ENCODE measurements around the gene DOK5. TPM values are rescaled to one million over a fixed set of nuclear protein-coding genes. Genes with fewer than 3 reads are reported as not detected.

Gene DOK5
- total RNA-seq, 1 donor from 2014 or later, result 3.0 TPM

DNA sequence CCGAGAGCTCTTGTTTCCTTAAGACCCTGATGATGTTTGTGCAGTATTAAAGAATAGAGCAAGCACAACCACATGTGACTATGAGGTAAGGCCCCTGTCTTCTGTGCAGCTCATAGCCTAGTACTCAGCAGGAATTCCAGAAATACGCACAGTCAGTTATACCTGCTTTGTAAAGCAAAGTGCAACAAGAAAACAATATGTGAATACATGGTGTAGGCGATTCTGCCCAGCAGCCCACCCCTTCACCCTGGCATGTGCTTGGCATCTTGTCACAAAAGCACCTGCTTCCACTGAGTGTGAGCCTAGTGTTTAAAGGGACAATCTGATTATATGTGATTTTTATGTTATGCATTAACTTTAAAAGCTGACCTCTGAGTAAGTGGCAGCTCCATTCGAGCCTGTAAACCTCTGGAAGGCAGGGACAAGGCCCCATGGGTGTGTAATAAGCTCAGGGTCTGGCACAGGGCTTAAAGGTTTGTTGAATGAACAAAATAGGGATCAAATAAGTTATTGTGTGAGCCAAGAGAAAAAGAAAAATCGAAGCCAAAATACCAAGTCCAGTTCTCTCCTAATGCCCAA is 148.7 kb downstream of the DOK5 start:
- ATAC-seq, result no peak
- intact Hi-C loops (cut with DNase I), result no loop called here
- DNase-seq (ENCODE audit: missing footprints), result no peak

DNA sequence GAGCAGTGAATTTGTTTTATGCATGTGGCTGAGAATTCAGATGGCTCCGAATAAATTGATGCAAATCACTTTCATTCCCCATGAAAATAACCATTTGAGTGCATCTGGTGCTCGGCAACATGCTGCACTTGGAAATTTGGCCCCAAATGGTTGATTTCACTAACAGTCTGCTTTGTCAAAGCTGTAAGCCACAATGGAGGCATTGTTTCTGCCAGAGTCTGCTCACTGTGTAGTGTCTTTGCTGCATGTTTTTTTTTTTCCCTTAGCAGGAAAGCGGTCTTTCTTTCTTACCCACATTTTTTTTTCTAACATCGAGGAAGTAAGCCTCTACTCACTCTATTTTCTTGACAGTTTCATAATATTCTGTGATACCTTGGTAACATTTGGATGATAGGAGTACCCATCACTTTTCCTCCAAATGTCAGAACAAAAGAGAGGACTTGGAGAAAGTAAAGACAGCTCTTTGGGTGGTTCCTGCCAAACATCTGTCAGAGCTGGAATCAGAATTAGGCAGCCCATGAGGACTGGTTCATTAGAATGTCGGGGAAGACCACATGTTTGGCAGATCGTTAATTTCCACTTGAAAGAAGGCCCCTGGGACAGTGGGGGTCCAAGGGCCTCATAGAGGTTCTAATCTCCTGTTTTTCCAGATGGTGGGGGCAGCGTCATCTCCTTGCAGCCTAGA is 149.5 kb downstream of the DOK5 start:
- DNase-seq (ENCODE audit: missing footprints) (no peak), ATAC-seq (peak; percentile 72)
- intact Hi-C loops (cut with DNase I), result no loop called here

DNA sequence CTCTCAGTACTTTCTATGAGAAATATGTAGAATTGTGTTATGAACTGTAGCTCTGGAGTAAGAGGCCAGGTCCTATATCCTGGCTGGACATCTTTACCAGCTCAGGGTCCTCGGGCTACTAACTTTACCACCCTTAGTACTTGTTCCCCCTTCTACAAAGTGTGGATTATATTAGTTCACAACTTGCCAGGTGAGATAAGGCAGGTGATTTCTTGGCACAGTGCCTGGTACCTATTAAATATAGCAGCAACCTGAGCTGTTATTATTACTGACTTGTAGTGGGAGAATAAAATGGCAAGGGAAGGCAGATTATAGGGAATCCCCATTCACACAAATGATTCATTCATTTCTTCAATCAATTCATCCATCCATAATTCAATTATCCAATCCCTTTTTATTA is 150.1 kb downstream of the DOK5 start:
- no peak for ATAC-seq
- no peak for DNase-seq (ENCODE audit: missing footprints)
- intact Hi-C loops (cut with DNase I), result no loop called here

DNA sequence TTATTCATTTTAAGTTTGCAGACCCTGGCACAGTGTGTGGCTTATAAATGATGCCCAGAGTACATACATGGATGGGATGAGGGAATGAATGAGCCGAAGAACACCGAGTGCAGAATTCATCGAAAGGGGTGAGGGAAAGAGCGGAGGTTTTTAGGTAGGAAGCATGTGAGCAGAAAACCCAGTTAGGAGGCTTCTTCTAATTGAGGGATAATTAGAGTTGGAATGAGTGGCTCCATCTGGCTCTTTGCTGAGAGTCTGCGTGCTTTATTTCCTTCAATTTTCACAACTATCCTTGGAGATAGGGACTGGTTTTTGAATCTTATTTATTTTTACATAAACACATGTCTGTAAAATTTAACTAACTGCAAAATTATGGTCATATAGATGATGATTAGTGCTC is 150.7 kb downstream of the DOK5 start:
- intact Hi-C loops (cut with DNase I), result no loop called here
- ATAC-seq (no peak), DNase-seq (ENCODE audit: missing footprints) (no peak)

DNA sequence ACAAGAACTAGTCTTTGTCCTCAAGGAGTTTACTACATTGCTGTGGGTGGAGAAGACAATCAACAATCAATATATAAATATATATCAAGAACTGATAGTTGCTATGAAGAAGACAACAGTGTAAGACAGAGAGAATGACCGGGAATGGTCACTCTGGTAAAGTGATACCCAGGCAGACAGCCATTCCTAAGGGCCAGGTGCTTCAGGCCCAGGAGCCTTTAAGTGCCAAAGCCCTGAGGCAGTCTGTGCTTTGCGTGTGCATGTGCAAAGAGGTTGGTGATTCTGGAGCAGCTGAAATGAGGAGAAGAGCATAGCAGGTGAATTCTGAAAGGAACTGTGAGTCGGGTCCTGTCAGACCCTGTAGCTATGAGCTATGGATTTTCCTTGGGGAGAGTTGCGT is 154.2 kb downstream of the DOK5 start:
- intact Hi-C loops (cut with DNase I), result no loop called here
- no peak for DNase-seq (ENCODE audit: missing footprints)
- ATAC-seq, result no peak

DNA sequence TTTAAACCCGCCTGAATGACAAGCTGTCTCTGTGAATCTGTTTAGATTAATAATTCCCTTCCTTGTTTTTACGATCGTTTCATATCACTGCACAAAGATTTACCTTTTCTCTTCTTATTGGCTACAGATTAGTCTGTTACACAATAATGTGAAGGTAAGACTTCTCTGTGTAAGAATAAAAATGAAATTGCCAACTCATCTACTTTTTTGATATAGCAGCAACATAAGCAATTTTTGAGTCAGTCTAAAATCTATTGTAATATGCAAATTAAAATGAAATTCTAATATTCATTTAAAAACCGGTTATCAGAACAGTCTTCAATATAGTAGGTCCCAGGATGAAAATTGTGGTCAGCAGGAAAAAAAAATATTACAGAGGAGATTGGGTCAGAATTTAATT is 155.2 kb downstream of the DOK5 start:
- DNase-seq (ENCODE audit: missing footprints) (no peak), ATAC-seq (no peak)
- intact Hi-C loops (cut with DNase I), result no loop called here

DNA sequence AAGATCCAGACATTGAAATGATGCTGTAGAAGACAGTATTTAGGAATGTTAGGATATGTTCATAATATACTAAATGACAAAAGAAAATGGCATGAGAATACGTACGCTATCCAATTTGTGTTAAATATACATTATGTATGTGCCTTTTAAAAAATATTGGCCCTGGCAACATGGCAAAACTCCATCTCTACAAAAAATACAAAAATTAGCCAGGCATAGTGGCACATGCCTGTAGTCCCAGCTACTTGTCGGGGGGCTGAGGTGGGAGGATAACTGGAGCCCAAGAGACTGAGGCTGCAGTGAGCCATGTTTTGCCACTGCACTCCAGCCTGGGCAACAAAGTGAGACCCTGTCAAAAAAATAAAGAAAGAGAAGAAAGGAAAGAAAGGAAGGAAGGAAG is 155.7 kb downstream of the DOK5 start:
- no peak for DNase-seq (ENCODE audit: missing footprints)
- intact Hi-C loops (cut with DNase I), result no loop called here
- ATAC-seq, result no peak

DNA sequence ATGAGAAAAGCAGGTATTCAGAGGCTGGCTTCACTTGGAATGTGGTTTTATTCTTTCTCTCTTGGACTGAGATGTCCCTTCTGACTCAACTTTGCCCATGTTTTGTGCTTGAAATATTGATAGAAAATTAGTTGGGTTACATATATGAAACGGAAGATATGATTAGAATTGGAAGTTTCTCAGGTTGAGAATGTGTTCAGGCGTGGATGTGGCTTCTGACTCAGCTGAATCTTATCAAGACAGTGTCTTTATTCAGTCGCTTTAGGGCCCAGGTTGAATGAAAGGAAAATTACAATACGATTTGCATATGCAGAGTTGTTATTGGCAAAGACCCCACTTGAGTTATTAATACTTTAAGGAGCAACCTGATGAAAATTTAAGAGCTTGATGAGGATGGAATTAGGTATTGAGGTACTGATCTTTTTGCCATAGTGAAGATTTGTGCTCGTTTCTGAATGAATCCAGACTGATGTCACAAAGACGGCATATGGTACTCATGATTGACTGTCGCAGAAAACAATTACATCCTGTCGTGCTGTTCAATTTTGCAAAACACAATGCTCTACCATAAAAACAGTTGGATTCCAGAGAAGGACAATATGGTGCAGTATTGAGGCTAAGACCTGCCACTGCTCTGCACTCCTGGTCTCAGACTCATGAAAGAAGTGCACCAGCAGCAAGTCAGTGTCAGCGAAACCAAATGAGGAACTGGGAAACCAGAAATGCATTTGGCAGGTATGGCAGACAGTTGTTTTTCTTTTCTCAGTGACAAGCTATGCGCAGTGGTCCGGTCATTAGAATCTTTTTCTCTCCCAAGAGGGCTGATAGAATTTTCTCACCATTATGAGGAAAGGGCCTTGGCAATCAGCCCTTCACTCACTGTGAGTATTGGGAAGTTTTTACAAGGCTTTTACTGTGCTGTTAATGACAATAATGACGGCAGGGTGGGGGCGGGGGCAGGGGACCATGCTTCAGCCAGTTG is 158.3 kb downstream of the DOK5 start:
- intact Hi-C loops (cut with DNase I), result no loop called here
- ATAC-seq, result no peak
- DNase-seq (ENCODE audit: missing footprints), result no peak

DNA sequence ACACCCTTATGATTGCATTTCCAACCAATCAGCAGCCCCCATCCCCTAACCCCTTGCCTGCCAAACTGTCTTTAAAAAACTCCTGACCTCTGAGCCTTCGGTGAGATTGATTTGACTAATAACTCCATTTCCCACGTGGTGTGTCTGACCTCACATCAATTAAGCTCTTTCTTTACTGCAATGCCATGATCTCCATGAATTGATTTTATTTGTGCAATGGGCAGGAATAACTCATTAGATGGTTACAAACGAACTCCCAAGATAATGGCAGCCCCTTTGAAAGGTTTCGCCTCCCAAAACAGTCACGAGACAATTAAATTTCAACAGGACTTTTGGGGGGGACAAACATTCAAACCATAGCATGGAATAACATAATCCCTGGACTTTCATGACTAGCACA is 161.2 kb downstream of the DOK5 start:
- ATAC-seq, result no peak
- intact Hi-C loops (cut with DNase I), result no loop called here

DNA sequence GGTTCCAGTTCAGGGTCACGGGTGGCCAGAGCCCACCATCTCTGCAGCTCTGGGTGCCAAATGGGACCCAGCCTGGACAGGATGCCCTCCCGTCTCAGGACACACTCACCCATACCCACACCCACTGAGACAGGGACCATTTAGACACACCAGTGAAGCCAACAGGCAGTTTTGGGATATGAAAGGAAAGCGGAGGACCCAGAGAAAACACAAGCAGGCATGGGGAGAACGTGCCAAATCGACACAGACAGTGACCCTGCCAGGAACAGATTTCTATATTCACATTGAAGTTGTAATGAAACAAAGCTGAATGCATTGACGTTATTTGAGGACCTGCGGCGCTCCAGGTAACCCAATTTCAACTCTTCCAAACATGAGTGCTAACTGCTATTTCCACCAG is 164.5 kb downstream of the DOK5 start:
- no peak for DNase-seq (ENCODE audit: missing footprints)
- intact Hi-C loops (cut with DNase I), result loop anchor here (10.0 kb wide), 1 partner anchor 185 kb away; no protein-coding TSS in a partner anchor
- ATAC-seq, result no peak

More for the DNA sequence above, 161.2 kb downstream of the DOK5 start:
- no peak for DNase-seq (ENCODE audit: missing footprints)

DNA sequence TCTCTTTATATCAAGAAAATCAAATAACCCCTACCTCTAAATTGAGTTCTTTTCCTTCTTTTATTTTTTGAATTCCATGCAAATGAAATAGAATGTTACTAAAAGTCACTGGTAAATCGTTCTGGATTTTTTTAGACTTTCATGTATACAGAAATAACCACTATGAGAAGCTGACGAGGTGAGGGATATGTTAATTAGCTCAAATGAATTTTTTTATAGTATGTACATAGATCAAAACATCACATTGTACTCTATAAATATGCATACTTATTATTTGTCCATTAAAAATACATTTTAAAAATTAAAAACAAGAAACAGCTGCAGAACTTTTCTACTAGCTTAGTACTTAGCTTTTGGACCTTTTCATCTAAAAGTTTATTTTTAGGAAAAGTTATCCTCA is 165.4 kb downstream of the DOK5 start:
- no peak for ATAC-seq
- no peak for DNase-seq (ENCODE audit: missing footprints)
- intact Hi-C loops (cut with DNase I), result loop anchor here (10.0 kb wide), 1 partner anchor 186 kb away; no protein-coding TSS in a partner anchor

DNA sequence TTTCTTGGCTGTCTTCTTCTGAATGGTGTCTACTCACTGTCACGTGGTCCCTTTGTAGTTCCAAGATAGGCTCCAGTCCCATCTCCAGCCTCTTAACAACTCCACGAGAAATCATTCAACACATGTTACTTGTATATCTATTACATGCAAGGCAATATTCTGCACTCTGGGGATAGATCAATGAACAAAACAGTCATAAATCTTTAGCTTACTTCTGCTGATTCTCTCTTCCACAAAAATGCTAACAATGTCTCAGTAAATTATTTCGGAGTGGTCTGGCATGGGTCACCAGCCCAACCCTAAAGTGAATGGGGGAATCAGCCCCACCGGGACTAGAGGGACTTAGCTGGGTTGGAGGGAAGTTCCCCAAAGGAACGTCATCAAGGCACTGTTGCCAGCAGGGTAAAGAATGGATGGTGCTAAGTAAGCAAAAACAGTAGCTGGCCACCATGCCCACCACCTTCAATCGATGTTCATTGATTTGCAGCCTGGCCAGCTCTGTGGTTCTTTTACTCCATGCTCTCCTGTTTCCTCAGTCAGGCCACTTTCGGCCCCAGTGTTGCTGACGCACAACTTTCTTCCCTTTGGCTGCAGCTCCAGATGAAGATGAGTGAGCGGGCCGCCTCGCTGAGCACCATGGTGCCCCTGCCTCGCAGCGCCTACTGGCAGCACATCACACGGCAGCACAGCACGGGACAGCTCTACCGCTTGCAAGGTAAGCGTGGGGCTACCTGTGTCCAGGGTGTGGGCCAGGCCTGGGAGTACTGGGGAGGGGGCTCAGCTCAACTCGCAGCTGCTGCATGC is 167.7 kb downstream of the DOK5 start:
- ATAC-seq, result no peak
- intact Hi-C loops (cut with DNase I), result loop anchor here (10.0 kb wide), 1 partner anchor 188 kb away; no protein-coding TSS in a partner anchor

DNA sequence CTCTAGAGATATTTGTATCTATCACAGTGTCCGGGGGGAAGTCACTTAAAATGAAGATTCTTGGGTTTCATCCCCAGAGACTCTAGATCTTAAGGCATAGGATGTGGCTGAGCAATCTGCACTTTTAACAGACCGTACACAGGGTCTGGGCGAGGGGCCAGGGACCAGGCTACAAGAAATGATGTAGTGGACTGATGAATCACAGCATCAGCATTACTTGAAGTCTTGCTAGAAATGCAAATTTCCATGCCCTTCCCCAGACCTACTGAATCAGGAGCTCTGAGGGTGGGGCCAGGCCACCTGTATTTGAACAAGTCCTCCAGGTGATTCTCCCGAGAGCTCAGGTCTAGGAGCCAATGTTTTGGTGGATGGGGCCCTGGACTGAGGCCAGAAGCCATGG is 168.4 kb downstream of the DOK5 start:
- no peak for ATAC-seq
- intact Hi-C loops (cut with DNase I), result loop anchor here (10.0 kb wide), 1 partner anchor 189 kb away; no protein-coding TSS in a partner anchor
- no peak for DNase-seq (ENCODE audit: missing footprints)

More for the DNA sequence above, 167.7 kb downstream of the DOK5 start:
- DNase-seq (ENCODE audit: missing footprints), result no peak

DNA sequence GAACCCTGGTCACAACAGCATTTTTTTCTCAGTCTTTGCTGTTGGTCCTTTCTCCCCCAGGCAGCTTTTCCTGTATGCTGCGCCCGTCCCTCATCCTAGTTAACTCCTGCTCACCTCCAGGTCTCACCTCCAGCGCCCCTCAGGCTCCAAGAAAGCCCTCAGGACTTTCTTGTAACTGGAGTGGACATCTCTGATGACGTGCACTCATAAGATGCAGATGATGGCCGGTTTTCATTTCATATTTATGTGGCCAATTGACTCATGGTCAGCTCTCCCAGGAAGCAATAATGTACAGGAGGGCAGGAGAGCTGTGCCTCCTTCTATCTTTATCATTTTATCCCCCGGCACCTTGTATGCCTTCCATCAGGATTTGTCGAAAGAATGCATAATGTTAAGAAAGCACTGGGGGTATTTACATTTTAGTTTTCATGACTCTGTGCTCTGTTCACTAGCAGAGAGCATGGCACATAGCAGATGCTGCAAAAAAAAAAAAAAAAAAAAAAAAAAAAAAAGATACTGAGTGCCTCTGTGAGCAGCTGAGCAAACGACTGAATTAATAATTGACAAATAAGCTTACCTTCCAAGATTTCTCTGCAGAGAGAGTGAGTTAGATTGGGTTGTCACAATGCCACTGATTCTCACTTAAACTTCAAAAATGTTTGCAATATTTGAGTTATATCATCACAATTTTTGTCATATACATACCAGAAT is 170.2 kb downstream of the DOK5 start:
- intact Hi-C loops (cut with DNase I), result loop anchor here (2.0 to 10.0 kb wide), 4 partner anchors 168 to 549 kb away; partner anchors contain the start of gene DOK5
- ATAC-seq, result no peak

DNA sequence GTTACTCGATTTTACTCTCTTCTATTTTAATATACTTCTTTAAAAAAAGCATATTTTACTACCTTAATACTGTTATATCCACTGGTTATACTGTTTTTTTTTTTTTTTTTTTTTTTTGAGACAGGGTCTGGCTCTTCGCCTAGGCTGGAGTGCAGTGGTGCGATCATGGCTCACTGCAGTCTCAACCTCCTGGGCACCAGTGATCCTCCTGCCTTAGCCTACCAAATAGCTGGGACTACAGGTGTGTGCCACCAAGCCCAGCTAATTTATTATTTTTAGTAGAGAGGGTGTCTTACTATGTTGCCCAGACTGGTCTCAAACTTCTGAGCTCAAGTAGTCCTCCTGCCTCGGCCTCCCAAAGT is 170.7 kb downstream of the DOK5 start:
- DNase-seq (ENCODE audit: missing footprints) (no peak), ATAC-seq (no peak)
- intact Hi-C loops (cut with DNase I), result loop anchor here (2.0 to 10.0 kb wide), 4 partner anchors 169 to 549 kb away; partner anchors contain the start of gene DOK5

More for the DNA sequence above, 170.2 kb downstream of the DOK5 start:
- DNase-seq (ENCODE audit: missing footprints), result no peak

DNA sequence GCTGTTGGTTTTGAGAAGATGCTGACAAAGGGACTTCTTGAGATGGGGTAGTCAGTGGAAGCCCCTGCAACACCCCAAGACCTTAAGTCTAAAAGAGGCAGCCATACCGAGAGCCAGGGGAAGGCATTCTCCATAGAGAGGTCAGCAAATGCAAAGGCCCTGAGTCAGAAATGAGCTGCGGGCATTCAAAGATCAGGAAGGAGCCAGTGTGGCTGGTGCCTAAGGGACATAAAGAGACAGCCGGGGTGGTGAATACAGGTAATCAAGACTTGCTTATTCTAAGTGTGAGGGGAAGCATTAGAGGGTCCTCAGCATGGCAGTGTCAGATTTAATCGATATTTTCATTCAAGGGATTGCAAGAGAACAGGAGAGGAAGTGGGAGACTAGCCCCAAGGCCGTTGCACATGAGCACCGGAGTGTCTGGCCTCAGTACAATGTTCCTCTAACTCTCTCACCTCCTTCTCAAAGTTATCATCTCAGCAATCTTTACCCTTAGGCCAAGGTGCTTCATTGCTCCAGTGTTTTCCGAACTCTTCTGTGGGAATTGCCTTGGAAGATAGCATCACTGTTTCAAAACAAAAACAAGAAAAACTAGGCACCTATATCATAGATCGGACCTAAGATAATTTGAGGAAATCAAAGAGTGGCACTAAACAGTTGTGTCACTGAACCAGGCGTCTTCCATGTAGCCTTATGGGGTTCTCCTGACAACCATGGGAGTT is 173.2 kb downstream of the DOK5 start:
- intact Hi-C loops (cut with DNase I), result loop anchor here (5.0 to 10.0 kb wide), 2 partner anchors 171 to 194 kb away; partner anchors contain the start of gene DOK5
- DNase-seq (ENCODE audit: missing footprints) (no peak), ATAC-seq (no peak)

DNA sequence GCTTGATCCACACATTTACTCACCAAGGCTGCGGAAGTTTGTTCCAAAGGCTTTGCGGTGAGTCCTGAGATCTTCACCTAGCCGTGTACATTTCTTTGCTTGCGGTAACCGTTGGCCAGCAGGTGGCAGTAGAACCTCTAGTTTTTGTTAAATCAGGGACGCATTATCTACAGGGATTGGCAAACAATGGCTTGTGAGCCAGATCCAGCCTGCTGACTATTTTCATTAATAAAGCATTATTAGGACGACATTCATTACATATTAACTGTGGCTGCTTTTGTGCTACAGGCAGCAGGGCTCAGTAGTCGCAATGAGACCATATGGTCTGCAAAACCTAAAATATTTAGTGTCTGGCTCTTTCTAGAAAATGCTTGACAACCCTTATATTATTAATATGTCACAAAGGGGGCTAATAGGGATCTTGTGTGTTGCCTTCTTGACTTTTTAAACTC is 174.1 kb downstream of the DOK5 start:
- peak; percentile 74 for ATAC-seq
- intact Hi-C loops (cut with DNase I), result loop anchor here (5.0 to 10.0 kb wide), 2 partner anchors 172 to 195 kb away; partner anchors contain the start of gene DOK5
- DNase-seq (ENCODE audit: missing footprints), result peak; percentile 69
